Measurements from ENCODE around the gene MLPH.
"Not testable (repeated sequence)": the region's sequence is repeated elsewhere in the genome, so short reads cannot be mapped to it uniquely, and the experiment has no call there.

Gene MLPH

DNA sequence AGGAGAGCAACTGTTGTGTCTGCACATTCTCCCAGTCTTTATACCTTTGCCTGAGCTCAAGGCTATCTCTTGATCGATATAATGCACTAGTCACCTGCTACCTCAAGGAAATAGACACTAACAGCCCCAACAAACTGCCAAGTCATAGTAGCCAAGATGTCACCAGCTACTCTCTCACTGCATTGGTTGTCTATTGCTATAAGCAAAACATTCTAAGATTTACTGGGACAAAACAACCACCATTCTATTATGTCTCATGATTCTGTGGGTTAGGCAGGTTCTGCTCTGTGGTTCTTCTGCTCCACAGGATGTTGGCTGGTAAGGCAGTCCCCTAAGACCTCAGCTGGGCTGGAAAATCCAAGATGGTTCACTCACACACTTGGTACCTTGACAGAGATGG is 28.5 kb upstream of the MLPH start:
- DNase-seq (ENCODE audit: low read depth in 2 of 2): no peak

DNA sequence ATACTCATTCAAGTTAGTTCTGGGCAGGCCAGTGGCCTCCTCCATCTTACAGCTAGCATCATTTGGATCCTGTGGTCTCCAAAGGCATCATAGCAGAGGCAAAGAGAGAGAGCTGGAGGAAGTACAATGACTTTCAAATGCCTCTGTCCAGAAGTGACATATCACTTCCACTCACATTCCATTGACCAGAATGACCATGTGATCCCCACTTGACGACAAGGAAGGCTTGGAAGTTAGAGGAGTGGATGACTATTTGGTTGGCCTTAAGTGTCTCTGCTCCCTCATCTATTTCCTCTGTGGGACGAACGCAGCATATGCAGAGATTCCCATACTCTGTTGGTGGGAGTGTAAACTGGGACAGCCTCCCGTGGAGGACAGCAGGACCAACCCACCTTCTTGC is 27.8 kb upstream of the MLPH start:
- DNase-seq (ENCODE audit: low read depth in 2 of 2): no peak

DNA sequence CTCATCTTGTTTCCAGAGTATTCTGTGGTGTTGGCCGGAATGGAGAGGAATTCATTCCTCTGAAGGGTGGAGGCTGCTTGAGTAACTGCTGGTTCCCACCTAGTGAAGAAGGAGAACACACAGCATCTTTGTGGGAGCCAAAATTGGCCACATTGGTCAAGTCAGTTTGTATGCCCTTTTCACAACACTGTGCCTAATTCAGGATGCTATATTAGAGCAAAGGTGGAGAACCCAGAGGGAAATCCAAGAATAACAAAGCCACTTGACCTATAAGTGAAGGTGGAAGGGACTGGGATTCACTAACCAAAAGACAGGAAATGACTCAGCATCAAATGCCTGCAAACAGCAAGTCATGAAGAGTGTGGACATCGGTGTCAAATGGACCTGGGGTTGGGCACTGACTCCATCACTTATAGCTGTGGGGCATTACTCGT is 27.3 kb upstream of the MLPH start:
- no peak for DNase-seq (ENCODE audit: low read depth in 2 of 2)

DNA sequence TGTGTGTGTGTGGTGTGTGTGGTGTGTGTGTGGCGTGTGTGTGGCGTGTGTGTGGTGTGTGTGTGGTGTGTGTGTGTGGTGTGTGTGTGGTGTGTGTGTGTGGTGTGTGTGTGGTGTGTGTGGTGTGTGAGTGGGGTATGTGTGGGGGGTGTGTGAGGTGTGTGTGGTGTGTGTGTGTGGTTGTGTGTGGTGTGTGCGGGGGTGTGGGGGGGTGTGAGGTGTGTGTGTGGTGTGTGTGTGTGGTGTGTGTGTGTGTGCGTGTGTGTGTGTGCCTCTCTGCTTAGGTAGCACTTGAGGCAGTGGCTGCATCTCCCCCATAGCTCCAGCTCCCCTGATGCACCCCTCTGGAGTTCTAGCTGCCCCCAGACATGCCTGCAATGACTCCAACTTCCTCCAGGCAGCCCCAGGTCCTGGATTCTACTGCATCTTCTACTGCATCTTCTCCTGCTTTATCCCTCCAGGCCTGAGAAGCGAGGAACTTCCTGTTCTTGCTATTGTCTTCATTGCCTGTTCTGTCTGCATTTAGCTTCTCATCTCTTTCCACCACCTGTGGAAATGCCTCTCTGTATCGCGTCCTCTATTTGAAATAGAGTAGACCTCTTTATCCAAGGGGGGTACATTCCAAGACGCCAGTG is 22.2 kb upstream of the MLPH start:
- no peak for DNase-seq (ENCODE audit: low read depth in 2 of 2)

DNA sequence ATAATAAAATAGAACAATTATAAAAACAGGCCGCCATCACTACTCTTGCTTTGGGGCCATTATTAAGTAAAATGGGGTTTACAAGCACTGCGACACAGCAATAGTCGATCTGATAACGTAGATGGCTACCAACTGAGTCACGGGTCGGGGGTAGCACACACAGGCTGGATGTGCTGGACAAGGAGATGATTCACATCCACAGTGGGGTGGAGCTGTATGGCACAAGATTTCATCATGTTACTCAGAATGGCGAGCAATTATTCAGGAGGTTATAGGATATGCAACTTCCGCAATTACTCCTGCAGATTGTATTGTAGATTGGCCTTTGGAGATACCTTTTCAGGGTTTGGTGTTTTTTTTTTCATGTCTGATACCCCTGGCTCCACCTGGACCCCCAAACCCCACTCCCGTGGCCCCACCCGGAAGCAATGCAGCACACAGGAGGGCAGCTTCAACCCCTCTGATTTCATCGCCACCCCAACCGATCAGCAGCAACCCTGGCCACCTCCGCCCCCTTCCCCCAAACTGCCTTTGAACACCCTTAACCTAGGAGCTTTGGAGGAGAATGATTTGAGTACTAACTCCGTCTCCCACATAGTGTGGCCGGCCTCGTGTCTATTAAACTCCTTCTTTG is 21.4 kb upstream of the MLPH start:
- no peak for DNase-seq (ENCODE audit: low read depth in 2 of 2)

DNA sequence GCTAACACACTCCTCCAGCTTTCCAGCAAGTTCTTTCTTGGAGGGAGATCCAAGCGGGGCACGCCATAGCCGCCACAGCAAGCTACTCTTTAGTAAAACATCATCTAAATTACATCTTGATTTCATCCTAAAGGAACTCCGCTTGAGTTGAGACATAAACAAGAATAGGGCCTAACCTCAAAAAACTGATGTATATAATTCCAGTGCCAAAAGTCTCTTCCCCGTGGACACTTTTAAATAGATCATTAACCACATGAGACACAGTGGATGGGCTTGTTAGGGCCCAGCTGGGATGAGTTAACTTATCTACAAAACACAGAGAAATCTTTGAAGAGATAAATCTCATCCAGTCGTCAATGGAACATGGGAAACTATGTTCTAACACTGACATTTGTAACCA is 20.8 kb upstream of the MLPH start:
- DNase-seq (ENCODE audit: low read depth in 2 of 2): no peak

GRCh38 chr2:237467447-237468179 is 19.4 kb upstream of the MLPH start:
- no peak for DNase-seq (ENCODE audit: low read depth in 2 of 2)

- DNase-seq (ENCODE audit: low read depth in 2 of 2): not testable (repeated sequence)
These were observed 17.6 kb upstream of the MLPH start for GRCh38 chr2:237469410-237469809.

DNA sequence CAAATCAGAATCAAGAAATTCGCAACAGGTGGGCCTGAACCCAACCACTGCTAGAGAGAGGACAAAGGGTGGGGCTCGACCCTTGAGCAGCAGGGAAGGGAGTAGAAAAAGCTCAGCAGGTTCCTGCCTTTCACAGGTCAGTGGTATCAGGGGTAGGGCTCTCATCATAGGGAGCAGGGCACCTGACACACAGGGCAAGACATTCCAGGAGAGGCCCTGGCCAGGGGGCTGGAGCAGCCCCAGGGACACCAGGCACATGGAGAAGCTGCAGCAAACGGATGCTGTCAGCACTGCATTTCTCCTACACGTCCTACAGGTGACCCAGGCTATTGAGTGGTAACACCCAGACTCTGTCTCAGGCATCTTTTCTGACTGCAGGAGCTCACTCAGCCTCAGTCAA is 17.2 kb upstream of the MLPH start:
- DNase-seq (ENCODE audit: low read depth in 2 of 2): no peak

DNA sequence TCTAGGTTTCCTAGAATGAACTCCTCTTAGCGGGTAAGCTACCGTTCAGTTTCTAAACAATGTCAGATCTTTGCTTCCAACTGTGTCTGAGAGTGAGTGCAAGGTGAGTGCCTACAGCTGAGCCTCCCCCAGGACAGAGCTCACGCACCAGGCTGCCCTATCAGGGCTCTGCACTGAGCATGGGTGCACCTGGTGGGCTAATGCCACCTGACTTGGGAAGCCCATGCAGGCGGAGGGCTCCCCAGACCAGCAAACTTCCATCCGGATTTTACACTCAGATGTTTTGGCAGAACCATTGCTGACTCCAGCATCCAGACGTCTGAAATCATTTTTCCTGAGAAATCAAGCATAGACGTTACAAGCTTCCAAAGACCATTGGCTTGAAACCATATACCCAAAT is 16.1 kb upstream of the MLPH start:
- no peak for DNase-seq (ENCODE audit: low read depth in 2 of 2)

DNA sequence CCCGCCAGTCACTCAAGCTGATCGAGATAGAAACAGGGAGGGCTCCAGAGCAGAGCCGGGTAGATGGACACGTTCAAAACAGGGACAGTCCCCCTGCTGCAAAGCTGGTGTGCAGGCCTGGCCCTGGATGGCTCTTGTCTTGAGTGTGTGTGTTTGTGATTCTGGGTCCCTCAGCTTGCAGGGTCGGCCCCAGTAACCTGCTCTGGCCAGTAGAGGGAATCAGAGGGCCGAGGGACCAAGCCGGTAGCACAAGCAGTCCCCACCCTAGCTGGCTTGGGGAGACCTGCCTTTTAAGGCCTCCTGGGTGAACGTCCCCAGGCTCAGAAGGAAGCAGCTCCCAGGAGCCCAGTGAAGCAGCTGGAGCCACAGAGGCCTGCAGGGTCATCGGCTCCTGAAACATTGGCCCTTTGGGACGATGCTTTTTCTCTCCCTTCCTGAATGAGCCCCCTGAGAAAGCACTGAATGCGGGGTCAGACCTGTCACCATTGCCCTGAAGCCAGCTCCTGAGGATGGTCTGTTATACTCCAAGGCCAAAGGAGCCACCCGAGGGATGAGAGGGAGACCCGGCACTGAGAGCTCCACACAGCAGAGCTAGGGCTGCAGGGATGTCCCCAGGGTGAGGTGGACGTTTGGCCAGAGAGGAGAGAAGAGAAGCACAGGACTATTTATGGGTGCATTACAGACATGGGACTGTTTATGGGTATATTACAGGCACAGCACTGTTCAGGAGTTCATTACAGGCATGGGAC is 15.4 kb upstream of the MLPH start:
- peak in 1 of 2 donors; percentile 24 for DNase-seq (ENCODE audit: low read depth in 2 of 2)

- DNase-seq (ENCODE audit: low read depth in 2 of 2): no peak
These were observed 14.8 kb upstream of the MLPH start for GRCh38 chr2:237472187-237472712.

DNA sequence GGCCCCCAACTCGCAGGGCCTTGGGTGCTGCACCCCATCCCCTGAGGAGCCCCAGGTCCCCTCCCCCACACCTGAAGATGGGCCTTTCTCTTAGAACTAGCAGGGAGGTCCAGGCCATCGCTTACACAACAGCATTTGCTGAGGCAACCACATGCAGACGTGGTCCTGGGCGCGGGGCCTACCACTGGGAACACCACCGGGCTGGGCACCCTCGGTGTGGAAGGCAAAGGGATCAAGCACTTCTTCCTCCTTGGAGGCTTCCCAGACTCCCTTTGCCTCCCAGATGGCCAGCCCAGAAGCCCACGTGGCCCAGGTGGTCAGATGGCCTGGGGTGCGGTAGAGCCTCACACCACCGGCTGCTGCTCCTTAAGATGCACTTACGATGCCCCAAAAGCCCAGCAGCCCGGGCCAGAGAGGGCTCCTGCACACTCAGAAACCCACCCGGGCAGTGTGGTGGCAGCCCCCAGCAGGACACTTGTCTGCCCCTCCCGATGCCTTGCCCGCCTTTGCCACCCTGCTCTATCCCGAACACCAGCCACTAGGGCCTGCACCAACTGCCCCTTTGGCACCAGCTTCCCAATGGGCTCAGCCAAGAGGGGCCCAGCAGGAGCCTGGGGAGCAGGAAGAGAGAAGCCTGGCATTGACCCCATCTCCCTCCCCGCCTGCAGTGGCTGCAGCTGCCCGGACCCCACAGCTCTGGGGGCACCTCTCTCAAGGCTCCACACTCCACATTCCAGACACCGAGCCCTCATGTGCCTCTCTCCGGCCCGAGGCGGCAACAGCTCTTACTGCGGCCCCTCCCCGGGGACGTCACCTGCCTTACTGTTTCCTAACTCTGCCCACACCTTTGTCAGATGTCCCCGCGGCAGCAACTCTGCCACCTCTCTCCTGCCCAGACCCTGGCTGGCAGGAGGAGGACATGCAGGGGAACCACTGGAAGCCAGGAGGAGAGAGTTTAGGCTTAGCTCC is 13.9 kb upstream of the MLPH start:
- no peak for DNase-seq (ENCODE audit: low read depth in 2 of 2)

DNA sequence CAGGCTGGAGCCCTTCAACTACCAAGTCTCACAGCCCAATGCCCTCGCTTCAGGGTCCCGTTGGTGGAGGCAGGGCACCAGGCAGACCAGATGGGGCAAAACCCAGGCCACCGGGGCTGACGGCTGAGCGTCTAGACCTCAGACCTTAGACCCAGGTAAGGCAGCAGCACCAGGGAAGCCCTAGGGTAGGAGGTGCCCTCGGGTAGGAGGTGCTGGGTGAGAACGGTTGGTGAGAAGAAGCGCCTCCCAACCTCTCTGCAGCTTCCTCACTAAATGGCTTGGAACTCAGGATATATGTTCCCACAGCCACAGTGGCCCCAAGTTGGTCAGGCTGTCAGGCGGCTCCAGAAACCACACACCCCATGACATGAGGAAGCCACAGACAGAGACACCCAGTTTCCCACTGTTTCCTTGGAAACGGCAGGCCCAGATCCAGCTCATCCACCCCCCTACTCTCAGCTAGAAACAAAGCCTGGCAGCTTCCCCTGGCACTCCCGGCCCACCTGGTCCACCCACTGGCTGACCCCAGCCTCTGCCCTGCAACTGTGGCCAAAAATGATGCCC is 13.1 kb upstream of the MLPH start:
- no peak for DNase-seq (ENCODE audit: low read depth in 2 of 2)

DNA sequence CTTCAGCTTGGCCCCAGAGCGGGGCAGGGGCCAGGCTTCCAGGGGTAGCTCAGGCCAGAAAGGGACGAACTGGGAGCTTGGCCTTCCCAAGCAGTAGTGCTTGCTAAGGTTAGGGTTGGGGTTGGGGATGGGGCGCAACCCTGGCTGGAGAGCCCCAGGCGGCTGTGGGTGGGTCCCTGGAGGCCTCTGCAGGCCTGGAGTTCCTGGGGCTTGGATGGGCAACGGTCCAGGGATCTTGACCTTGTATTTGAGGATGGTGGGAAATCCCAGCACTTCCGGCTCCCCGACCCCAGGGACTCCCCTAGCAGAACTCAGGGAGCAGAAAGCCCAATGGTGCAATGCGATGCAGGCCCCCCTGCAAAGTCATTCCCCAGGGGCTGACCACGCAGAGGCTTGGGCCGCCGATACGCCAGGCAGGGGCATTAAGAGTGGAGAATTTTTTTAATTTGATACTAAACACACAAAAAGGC is 12.6 kb upstream of the MLPH start:
- no peak for DNase-seq (ENCODE audit: low read depth in 2 of 2)

DNA sequence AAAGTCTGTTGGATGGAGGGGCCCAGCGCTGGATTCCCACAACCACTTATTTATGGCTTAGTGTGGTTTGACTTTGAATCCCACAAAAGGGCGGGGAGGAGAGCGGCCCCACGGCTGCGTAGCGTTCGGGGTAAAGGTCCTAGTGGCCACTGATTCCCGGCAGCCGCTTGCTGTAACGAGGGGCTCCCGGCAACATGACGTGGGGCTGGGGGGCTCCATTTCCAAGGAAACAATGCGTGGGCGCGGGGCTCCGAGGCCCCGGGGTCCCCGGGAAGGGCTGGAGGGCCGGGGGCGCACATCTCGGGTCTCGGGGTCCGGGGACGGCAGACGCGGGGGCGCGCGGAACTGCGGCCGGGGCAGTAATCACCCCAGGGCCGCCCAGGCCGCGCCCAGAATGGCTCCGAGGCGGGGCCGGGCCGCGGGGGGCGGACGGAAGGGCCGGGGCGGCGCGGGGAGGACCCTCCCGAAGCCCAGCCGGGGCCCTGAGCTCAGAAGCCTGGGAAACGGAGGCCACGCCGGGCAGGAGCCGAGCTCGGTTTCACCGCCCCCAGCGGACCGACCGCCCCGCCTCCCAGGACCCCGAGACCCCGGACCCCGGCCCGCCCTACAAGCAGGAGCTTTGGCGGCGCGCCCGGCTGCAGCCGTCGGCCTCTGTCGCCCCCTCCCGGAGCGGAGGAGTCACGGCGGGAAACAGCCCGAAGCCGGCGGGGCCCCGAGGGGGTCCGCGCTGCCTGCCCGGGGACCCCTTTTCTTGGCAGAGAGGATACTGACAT is 11.9 kb upstream of the MLPH start:
- DNase-seq (ENCODE audit: low read depth in 2 of 2): peak; percentile 65 to 69

- peak in 1 of 2 donors; percentile 22 for DNase-seq (ENCODE audit: low read depth in 2 of 2)
These were observed 11.3 kb upstream of the MLPH start for GRCh38 chr2:237475704-237476141.

DNA sequence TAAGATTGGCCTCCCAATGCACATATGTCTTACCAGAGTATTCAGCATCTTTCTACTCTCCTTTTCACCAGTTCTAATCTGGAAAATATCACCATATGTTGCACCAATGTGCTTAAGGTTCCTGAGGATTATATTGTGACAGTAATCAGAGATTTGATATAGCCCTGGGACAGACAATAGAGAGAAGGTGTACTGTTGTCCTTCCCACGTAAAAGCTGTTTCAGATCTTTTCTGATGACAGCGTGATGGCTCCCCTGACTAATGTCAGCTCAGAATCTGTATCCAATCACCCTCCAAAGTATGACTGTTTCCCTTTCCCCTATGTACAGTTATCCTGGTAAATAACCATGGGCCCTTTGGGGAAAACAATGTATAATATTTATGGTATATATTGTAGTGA is 9.0 kb upstream of the MLPH start:
- no peak for DNase-seq (ENCODE audit: low read depth in 2 of 2)

DNA sequence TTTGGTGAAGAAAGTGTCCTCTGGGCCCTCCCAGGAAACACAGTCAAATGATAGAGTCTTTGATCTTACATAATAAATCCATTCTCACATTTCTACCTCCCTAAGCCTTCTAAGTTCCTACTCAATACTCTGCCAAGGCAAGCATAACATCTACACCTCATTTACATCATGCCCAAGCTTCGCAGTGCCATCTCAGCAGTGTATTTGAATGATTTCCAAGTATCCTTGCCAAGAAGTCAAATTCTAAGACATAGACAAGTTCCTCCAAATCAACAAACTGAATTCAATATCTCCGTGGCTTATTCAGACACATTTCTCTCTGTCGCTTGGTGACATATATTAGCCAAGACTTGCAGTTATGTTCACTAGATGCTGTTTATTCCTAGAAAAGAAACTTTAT is 8.1 kb upstream of the MLPH start:
- no peak for DNase-seq (ENCODE audit: low read depth in 2 of 2)

DNA sequence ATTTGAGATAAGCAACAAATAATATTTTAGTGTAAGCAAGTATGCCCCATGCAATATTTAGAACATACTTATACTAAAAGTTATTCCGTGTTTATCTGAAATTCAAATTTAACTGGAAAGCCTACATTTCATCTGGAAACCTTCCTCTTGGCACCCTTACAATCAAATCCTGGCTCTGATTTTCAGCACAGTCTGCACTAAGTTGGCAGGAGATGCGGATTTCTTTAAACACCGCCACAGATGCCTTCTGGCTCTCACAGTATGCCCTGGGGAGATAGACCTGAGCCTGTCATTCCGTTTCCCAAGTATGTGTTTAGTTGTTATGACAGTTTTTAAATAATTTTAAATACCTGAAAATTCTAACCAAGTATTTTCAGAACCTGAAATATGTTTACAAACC is 7.3 kb upstream of the MLPH start:
- no peak for DNase-seq (ENCODE audit: low read depth in 2 of 2)
